WTC11 (cell line): ENCODE data around the gene TLE6. TPM values are rescaled to one million over a fixed set of nuclear protein-coding genes. Genes with fewer than 3 reads are reported as not detected.

ENCODE experiments used
- ATAC-seq: fragments of 200-7000 bp; cut with Tn5 transposase; 2 replicates; pipeline ENCODE4 v1.10.0; 2021; ENCODE audit warnings: mild to moderate bottlenecking, moderate library complexity
- CTCF ChIA-PET: fragments of 300-600 bp; sonication (Branson Sonifier 250); formaldehyde crosslinking; loops from one replicate; lab custom pipeline; 2021; ENCODE audit warnings: antibody characterized with exemption; lab: Charles Lee
- POLR2A ChIA-PET: fragments of 350-600 bp; sonication (Branson Sonifier 250); formaldehyde crosslinking; loops from one replicate; lab custom pipeline; 2021; ENCODE audit warnings: antibody characterized with exemption; lab: Charles Lee
- DNase-seq: peaks from one replicate; pipeline ENCODE4 v3.0.0; 2021; ENCODE audit warnings: low spot score
- H3K27ac Mint-ChIP-seq: 2 replicates; pipeline ENCODE4 v1.8.0; 2021; ENCODE audit warnings: mixed read lengths
- H3K27me3 Mint-ChIP-seq: 2 replicates; pipeline ENCODE4 v1.8.0; 2021; ENCODE audit warnings: low read depth, mild to moderate bottlenecking, moderate library complexity, mixed read lengths
- H3K36me3 Mint-ChIP-seq: 2 replicates; pipeline ENCODE4 v1.8.0; 2021; ENCODE audit warnings: mixed read lengths
- H3K4me1 Mint-ChIP-seq: 2 replicates; pipeline ENCODE4 v1.8.0; 2022; ENCODE audit warnings: mixed read lengths
- H3K4me3 Mint-ChIP-seq: 2 replicates; pipeline ENCODE4 v1.8.0; 2021; ENCODE audit warnings: mild to moderate bottlenecking, moderate library complexity, mixed read lengths
- H3K9me3 Mint-ChIP-seq: 2 replicates; pipeline ENCODE4 v1.8.0; 2021; ENCODE audit warnings: mixed read lengths
- ATF1 ChIP-seq: sonication (generic); formaldehyde crosslinking; IDR thresholded peaks from 2 replicates; pipeline ENCODE4 v1.8.1; 2023; ENCODE audit warnings: mild to moderate bottlenecking, moderate library complexity, missing genetic modification reagents
- CREB1 ChIP-seq: sonication (generic); formaldehyde crosslinking; IDR thresholded peaks from 2 replicates; pipeline ENCODE4 v1.8.0; 2023; ENCODE audit warnings: mild to moderate bottlenecking, missing genetic modification reagents
- E2F1 ChIP-seq: sonication (generic); formaldehyde crosslinking; IDR thresholded peaks from 2 replicates; pipeline ENCODE4 v1.8.0; 2022; ENCODE audit warnings: mild to moderate bottlenecking, missing genetic modification reagents
- ELF4 ChIP-seq: sonication (generic); formaldehyde crosslinking; IDR thresholded peaks from 2 replicates; pipeline ENCODE4 v1.8.1; 2022; ENCODE audit warnings: low read depth, mild to moderate bottlenecking, moderate library complexity, missing genetic modification reagents
- GTF2I ChIP-seq: fragments of 250-450 bp; sonication (Bioruptor Pico); conservative IDR thresholded peaks from 2 replicates; pipeline ENCODE4 v1.4.0; 2021; ENCODE audit warnings: mild to moderate bottlenecking
- KAT7 ChIP-seq: sonication (generic); formaldehyde crosslinking; IDR thresholded peaks from 2 replicates; pipeline ENCODE4 v1.8.1; 2023; ENCODE audit warnings: missing genetic modification reagents, mild to moderate bottlenecking, borderline replicate concordance
- NR1H2 ChIP-seq: sonication (generic); formaldehyde crosslinking; IDR thresholded peaks from 2 replicates; pipeline ENCODE4 v1.9.0; 2021; ENCODE audit warnings: mild to moderate bottlenecking, moderate library complexity, missing genetic modification reagents
- PRRX2 ChIP-seq: fragments of 250-450 bp; sonication (Bioruptor Pico); IDR thresholded peaks from 2 replicates; pipeline ENCODE4 v1.8.0; 2021; ENCODE audit warnings: mild to moderate bottlenecking
- SMAD3 ChIP-seq: sonication (generic); formaldehyde crosslinking; IDR thresholded peaks from 2 replicates; pipeline ENCODE4 v1.8.0; 2022; ENCODE audit warnings: missing genetic modification reagents, mild to moderate bottlenecking, borderline replicate concordance
- SOX15 ChIP-seq: fragments of 250-450 bp; sonication (Bioruptor Pico); IDR thresholded peaks from 2 replicates; pipeline ENCODE4 v1.9.0; 2021; ENCODE audit warnings: mild to moderate bottlenecking
- SP1 ChIP-seq: sonication (generic); formaldehyde crosslinking; conservative IDR thresholded peaks from 2 replicates; pipeline ENCODE4 v1.8.1; 2022; ENCODE audit warnings: missing genetic modification reagents
- TEAD4 ChIP-seq: sonication (generic); formaldehyde crosslinking; IDR thresholded peaks from 2 replicates; pipeline ENCODE4 v1.8.0; 2022; ENCODE audit warnings: mild to moderate bottlenecking, missing genetic modification reagents
- ZNF232 ChIP-seq: sonication (generic); formaldehyde crosslinking; IDR thresholded peaks from 2 replicates; pipeline ENCODE4 v1.8.0; 2022; ENCODE audit warnings: mild to moderate bottlenecking, missing genetic modification reagents
- ZNF317 ChIP-seq: sonication (generic); formaldehyde crosslinking; IDR thresholded peaks from 2 replicates; pipeline ENCODE4 v1.8.1; 2023; ENCODE audit warnings: low read depth, mild to moderate bottlenecking, moderate library complexity, missing genetic modification reagents, borderline replicate concordance
- ZNF396 ChIP-seq: fragments of 250-450 bp; sonication (Bioruptor Pico); IDR thresholded peaks from 2 replicates; pipeline ENCODE4 v1.8.0; 2021; ENCODE audit warnings: mild to moderate bottlenecking, moderate library complexity, borderline replicate concordance
- ZNF416 ChIP-seq: fragments of 250-450 bp; sonication (Bioruptor Pico); IDR thresholded peaks from 2 replicates; pipeline ENCODE4 v1.9.0; 2021; ENCODE audit warnings: mild to moderate bottlenecking, inconsistent platforms
- total RNA-seq: library from RNA; stranded (reverse); gene quantifications from 3 replicates; pipeline ENCODE4 v1.2.3, GENCODE V29; 2021
- TF ChIP-seq, protein P1 (sequence below): sonication (generic); formaldehyde crosslinking; IDR thresholded peaks from 2 replicates; pipeline ENCODE4 v1.8.1; 2022; ENCODE audit warnings: low read depth, mild to moderate bottlenecking, moderate library complexity, missing genetic modification reagents, borderline replicate concordance
- TF ChIP-seq, protein P2 (sequence below): sonication (generic); formaldehyde crosslinking; conservative IDR thresholded peaks from 2 replicates; pipeline ENCODE4 v1.8.1; 2022; ENCODE audit warnings: mild to moderate bottlenecking, missing genetic modification reagents
- TF ChIP-seq, protein P3 (sequence below): sonication (generic); formaldehyde crosslinking; IDR thresholded peaks from 2 replicates; pipeline ENCODE4 v1.8.1; 2023; ENCODE audit warnings: mild to moderate bottlenecking, missing genetic modification reagents, moderate library complexity
- TF ChIP-seq, protein P4 (sequence below): sonication (generic); formaldehyde crosslinking; IDR thresholded peaks from 2 replicates; pipeline ENCODE4 v1.8.1; 2023; ENCODE audit warnings: mild to moderate bottlenecking, moderate library complexity, missing genetic modification reagents

Gene TLE6
- total RNA-seq, 1 experiment from 2014 or later = 3.1 TPM

GRCh38 chr19:2976609-2977000 is 759 bp upstream of the TLE6 start:
- peaks cover 26% of the 10 kb centered on the region for H3K4me1 Mint-ChIP-seq
- H3K4me3 Mint-ChIP-seq = peak overlapping the region; percentile 71
- H3K27me3 Mint-ChIP-seq = peaks cover 53% of the 10 kb centered on the region
- CTCF ChIA-PET = interaction anchor here (0.6 to 3.7 kb wide), 17 partner anchors 12 to 299 kb away, joined by 3 to 25 read pairs (median 3); no protein-coding TSS in a partner anchor
- H3K27ac Mint-ChIP-seq = no peak overlapping the region
- H3K36me3 Mint-ChIP-seq = no peaks in the 10 kb centered on the region
- H3K9me3 Mint-ChIP-seq = no peaks in the 10 kb centered on the region
- POLR2A ChIA-PET = interaction anchor here (1.5 to 1.8 kb wide), 2 partner anchors 48 to 59 kb away, joined by 5 to 7 read pairs; no protein-coding TSS in a partner anchor
- ATAC-seq (peak; percentile 14), DNase-seq (no peak)
- TF ChIP-seq SMAD3 (CRISPR knock-in tag) = no peak
- no peak for TF ChIP-seq NR1H2 (CRISPR knock-in tag)
- TF ChIP-seq GTF2I = no peak
- no peak for TF ChIP-seq KAT7
- TF ChIP-seq PRRX2 (CRISPR knock-in tag) = no peak
- TF ChIP-seq ELF4 = no peak
- TF ChIP-seq, protein P1, sequence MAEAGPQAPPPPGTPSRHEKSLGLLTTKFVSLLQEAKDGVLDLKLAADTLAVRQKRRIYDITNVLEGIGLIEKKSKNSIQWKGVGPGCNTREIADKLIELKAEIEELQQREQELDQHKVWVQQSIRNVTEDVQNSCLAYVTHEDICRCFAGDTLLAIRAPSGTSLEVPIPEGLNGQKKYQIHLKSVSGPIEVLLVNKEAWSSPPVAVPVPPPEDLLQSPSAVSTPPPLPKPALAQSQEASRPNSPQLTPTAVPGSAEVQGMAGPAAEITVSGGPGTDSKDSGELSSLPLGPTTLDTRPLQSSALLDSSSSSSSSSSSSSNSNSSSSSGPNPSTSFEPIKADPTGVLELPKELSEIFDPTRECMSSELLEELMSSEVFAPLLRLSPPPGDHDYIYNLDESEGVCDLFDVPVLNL (CRISPR knock-in tag) = no peak
- TF ChIP-seq ATF1 = no peak
- no peak for TF ChIP-seq TEAD4 (CRISPR knock-in tag)
- TF ChIP-seq, protein P2, sequence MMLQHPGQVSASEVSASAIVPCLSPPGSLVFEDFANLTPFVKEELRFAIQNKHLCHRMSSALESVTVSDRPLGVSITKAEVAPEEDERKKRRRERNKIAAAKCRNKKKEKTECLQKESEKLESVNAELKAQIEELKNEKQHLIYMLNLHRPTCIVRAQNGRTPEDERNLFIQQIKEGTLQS (CRISPR knock-in tag) = no peak
- TF ChIP-seq SP1 = no peak
- no peak for TF ChIP-seq SOX15 (CRISPR knock-in tag)
- TF ChIP-seq, protein P3, sequence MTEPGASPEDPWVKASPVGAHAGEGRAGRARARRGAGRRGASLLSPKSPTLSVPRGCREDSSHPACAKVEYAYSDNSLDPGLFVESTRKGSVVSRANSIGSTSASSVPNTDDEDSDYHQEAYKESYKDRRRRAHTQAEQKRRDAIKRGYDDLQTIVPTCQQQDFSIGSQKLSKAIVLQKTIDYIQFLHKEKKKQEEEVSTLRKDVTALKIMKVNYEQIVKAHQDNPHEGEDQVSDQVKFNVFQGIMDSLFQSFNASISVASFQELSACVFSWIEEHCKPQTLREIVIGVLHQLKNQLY (CRISPR knock-in tag) = no peak
- TF ChIP-seq ZNF232 (CRISPR knock-in tag) = no peak

GRCh38 chr19:2977746-2978138 is 378 bp downstream of the TLE6 start:
- Mint-ChIP-seq H3K27me3 (peaks cover 64% of the 10 kb centered on the region), H3K27ac (no peak overlapping the region), H3K4me3 (peak overlapping the region; percentile 62), H3K36me3 (no peaks in the 10 kb centered on the region), H3K9me3 (no peaks in the 10 kb centered on the region), H3K4me1 (peaks cover 32% of the 10 kb centered on the region)
- ChIA-PET POLR2A (interaction anchor here (1.5 to 1.8 kb wide), 2 partner anchors 47 to 57 kb away, joined by 5 to 7 read pairs; no protein-coding TSS in a partner anchor), CTCF (interaction anchor here (0.6 to 3.7 kb wide), 9 partner anchors 13 to 154 kb away, joined by 3 to 25 read pairs (median 4); no protein-coding TSS in a partner anchor)
- peak; percentile 4; the same call in 1 of the 2 replicates for ATAC-seq
- no peak for DNase-seq
- TF ChIP-seq, protein P4, sequence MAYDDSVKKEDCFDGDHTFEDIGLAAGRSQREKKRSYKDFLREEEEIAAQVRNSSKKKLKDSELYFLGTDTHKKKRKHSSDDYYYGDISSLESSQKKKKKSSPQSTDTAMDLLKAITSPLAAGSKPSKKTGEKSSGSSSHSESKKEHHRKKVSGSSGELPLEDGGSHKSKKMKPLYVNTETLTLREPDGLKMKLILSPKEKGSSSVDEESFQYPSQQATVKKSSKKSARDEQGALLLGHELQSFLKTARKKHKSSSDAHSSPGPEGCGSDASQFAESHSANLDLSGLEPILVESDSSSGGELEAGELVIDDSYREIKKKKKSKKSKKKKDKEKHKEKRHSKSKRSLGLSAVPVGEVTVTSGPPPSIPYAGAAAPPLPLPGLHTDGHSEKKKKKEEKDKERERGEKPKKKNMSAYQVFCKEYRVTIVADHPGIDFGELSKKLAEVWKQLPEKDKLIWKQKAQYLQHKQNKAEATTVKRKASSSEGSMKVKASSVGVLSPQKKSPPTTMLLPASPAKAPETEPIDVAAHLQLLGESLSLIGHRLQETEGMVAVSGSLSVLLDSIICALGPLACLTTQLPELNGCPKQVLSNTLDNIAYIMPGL (CRISPR knock-in tag) = no peak
- TF ChIP-seq CREB1 (CRISPR knock-in tag) (no peak), ZNF317 (CRISPR knock-in tag) (no peak), ZNF396 (CRISPR knock-in tag) (no peak), E2F1 (CRISPR knock-in tag) (no peak), ZNF416 (CRISPR knock-in tag) (no peak)
